ENCODE measurements around the gene PHF10. TPM values are rescaled to one million over a fixed set of nuclear protein-coding genes. Genes with fewer than 3 reads are reported as not detected.

Gene PHF10
- total RNA-seq, 2 donors from 2014 or later: 49.9 to 54.7 TPM

GRCh38 chr6:169741344-169741743, 17.0 kb upstream of the PHF10 start:
- no peak for DNase-seq (ENCODE audit: low spot score)
- no peak for TF ChIP-seq CTCF (IDR thresholded peaks at IDR 0.05)
- no peak overlapping the region for H3K27ac ChIP-seq
- no peaks in the 10 kb centered on the region for H3K27me3 ChIP-seq
- no peaks in the 10 kb centered on the region for H3K36me3 ChIP-seq
- peaks cover 0 to 10% of the 10 kb centered on the region in 2 donors for H3K4me1 ChIP-seq
- H3K9me3 ChIP-seq: no peaks in the 10 kb centered on the region
- H3K4me3 ChIP-seq: no peak overlapping the region

GRCh38 chr6:169738976-169739529, 14.8 kb upstream of the PHF10 start:
- DNase-seq (ENCODE audit: low spot score): no peak
- Histone ChIP-seq H3K27ac (peak overlapping the region in 1 of 2 donors; percentile 17), H3K36me3 (no peaks in the 10 kb centered on the region), H3K4me1 (peaks cover 0 to 10% of the 10 kb centered on the region in 2 donors), H3K4me3 (no peak overlapping the region), H3K9me3 (no peaks in the 10 kb centered on the region), H3K27me3 (no peaks in the 10 kb centered on the region)
- TF ChIP-seq CTCF (IDR thresholded peaks at IDR 0.05): no peak

GRCh38 chr6:169738204-169738975, 14.1 kb upstream of the PHF10 start:
- Histone ChIP-seq H3K4me1 (peaks cover 0 to 10% of the 10 kb centered on the region in 2 donors), H3K36me3 (no peaks in the 10 kb centered on the region), H3K4me3 (no peak overlapping the region), H3K9me3 (no peaks in the 10 kb centered on the region), H3K27me3 (no peaks in the 10 kb centered on the region), H3K27ac (peak overlapping the region in 1 of 2 donors; percentile 17)
- TF ChIP-seq CTCF (IDR thresholded peaks at IDR 0.05): no peak
- no peak for DNase-seq (ENCODE audit: low spot score)

- no peak for TF ChIP-seq CTCF (IDR thresholded peaks at IDR 0.05)
- H3K9me3 ChIP-seq: no peaks in the 10 kb centered on the region
- no peaks in the 10 kb centered on the region for H3K36me3 ChIP-seq
- H3K4me3 ChIP-seq: no peak overlapping the region
- no peaks in the 10 kb centered on the region for H3K27me3 ChIP-seq
- no peak overlapping the region for H3K27ac ChIP-seq
- no peak for DNase-seq (ENCODE audit: low spot score)
- H3K4me1 ChIP-seq: no peaks in the 10 kb centered on the region
Measured at GRCh38 chr6:169729961-169730360, 5.7 kb upstream of the PHF10 start.

GRCh38 chr6:169726963-169727362, 2.7 kb upstream of the PHF10 start:
- Histone ChIP-seq H3K27ac (no peak overlapping the region), H3K4me3 (no peak overlapping the region), H3K36me3 (no peaks in the 10 kb centered on the region), H3K4me1 (peaks cover 0 to 10% of the 10 kb centered on the region in 2 donors), H3K27me3 (no peaks in the 10 kb centered on the region), H3K9me3 (no peaks in the 10 kb centered on the region)
- TF ChIP-seq CTCF (IDR thresholded peaks at IDR 0.05): no peak
- DNase-seq (ENCODE audit: low spot score): no peak
